Fibroblast of pulmonary artery (primary cell): ENCODE data around the gene POLD2.

ENCODE experiments used
- DNase-seq: peaks from one replicate; pipeline ENCODE4 v3.0.0-alpha.2; 2010; ENCODE audit warnings: low read depth
- H3K4me3 ChIP-seq: replicated peaks from 2 replicates; pipeline ENCODE4 v1.5.1; 2011; ENCODE audit warnings: low read depth, mild to moderate bottlenecking, control low read depth, low read length, moderate library complexity
- CTCF ChIP-seq: IDR thresholded peaks from 2 replicates; pipeline ENCODE4 v1.5.1; 2011; ENCODE audit warnings: mild to moderate bottlenecking, control low read depth, low read length, inconsistent platforms; ENCODE audit errors: missing control alignments

The POLD2 gene

DNA sequence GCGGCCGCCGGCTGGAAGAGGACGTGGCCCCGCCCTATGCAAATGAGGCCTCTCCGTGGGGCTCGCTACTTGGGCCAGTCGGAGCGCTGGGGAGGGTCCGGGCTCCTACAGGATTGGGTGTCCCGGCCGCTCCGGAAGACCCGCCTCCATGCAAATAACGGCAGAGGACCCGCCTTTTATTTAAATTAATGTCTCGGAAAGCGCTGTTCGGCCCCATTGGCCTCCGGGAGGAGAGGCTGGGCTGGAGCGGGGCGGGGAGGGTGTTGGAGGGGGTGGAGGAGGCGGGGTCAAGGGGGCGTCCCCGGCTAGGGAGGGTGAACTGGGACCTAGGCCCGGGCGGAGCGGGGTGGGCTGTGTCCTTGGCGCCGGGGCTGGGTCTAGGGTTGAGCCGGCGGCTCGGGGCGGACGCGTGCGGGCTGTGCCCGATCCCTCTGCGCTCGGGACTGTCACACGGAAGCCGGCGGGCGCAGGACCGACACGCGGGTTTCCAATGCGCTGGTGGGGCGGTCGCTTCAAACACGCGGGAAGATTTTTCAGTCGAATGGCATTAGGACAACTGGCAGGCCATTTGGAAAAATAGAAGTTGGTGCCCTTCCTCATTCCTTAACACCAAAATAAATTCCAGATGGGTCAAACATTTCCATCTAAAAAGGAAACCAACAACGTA lies 40.7 kb downstream of the POLD2 start:
- peak overlapping the region; percentile 80 for H3K4me3 ChIP-seq
- DNase-seq: peak; percentile 99
- TF ChIP-seq CTCF: no peak

DNA sequence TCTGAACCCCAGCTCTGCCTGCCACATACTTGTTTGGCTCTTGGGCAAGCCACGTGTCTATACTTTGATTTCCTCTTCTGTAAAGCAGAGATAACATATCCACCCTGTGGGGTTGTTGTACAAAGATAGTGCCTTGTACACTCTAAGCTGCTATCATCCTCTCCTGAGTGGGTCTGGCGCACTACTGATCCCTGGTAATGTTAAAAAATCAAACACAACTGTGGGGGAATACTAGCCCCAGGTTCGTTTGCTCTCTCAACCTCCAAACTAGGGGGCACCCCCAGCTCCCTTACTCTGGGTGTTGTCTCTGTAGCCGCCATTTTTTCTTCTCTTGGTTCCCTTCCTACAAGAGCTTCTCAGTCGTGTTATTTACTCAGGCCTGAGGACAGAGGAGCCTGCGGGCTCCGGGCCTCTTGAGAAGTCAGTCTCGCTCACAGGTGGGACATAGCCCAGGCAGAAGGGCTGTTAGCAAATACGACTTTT lies 42.0 kb downstream of the POLD2 start:
- H3K4me3 ChIP-seq: peak overlapping the region; percentile 80
- no peak for DNase-seq
- no peak for TF ChIP-seq CTCF

DNA sequence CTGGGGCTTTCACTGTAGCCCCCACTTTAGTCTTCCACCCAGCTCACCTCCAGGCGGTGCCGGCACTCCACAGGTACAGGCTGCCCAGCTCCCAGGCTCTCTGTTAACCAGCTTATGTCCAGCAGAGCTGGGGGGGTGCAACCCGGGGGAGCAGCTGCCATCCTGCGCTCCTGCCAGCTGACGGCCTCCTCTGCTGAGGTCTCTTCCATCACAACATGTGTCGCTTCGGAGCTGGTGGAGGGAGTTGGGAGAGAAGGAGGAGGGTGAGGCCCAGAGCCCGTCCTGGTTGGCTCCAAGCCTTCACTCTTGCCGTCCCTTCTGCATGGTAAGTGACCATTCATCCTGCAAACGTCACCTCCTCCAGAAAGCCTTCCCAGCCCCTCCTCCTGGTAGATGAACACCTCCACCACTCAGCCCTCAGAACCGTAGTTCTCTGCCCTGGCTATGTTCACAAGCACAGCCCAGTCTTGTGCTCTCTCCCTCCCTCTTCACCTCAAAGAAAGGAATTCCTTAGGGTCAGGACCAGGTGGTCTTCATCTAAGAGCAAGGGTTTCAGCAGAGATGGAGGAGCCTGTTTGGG lies 42.6 kb downstream of the POLD2 start:
- TF ChIP-seq CTCF: no peak
- DNase-seq: no peak
- H3K4me3 ChIP-seq: peak overlapping the region; percentile 80

- DNase-seq: no peak
- no peak for TF ChIP-seq CTCF
- H3K4me3 ChIP-seq: no peak overlapping the region
Observed at GRCh38 chr7:44080118-44080517, 43.2 kb downstream of the POLD2 start.

DNA sequence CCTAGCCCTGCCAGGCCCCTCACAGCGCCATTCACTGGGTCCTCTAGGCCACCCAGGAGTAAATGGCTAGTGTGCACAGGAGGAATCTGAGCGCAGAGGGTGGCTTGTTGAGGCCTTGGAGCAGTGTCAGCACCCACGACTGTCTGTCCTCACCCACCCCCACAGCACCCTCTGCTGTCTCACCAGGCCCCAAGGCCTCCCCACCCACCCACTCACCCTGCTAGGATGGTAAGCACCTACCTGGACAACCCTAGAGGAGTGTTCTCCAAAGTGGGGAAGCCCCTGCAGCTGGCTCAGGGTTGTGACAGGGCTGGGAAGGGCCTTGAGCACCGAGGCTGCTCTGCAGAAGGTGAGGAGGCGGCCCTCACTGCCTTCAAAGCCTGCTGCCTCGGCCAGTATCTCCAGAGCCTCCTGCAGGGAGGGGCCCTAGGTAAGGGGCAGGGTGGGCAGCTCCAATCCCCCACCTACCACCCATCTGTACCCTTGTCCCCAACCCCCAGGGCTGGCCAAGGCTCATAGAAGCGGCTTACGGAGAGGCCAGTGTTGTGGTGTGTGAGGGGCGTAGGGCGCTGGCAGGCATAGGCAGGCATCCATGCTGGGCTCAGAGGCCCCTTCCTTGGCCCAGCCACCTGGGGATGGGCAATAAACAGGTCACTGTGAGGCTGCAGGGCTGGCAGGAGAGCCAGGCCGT lies 43.9 kb downstream of the POLD2 start:
- H3K4me3 ChIP-seq: no peak overlapping the region
- no peak for TF ChIP-seq CTCF
- no peak for DNase-seq

DNA sequence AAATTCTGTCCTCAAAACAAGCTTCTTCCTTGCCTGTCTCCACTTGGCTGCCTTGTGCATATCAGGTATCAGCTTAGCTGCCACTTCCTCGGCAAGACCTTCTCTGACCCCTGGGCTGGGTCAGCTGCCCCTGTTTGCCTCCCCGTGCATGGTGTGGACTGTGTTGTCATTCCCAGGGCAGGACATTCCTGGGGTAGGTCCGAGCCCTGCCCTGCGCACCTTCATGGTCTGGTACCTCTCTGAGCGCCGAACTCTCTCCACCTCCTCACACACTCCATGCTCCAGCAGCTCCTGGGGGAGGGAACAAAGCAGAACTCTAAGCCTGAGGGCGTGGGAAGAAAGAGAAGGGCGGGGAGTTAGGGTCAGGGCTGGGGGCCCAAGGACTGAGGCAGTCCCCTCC lies 44.8 kb downstream of the POLD2 start:
- H3K4me3 ChIP-seq: no peak overlapping the region
- TF ChIP-seq CTCF: no peak
- no peak for DNase-seq
